ENCODE measurements around the gene RAB18.

- TF ChIP-seq CTCF (IDR thresholded peaks at IDR 0.05; ENCODE audit: low read depth, low read length, poor library complexity, severe bottlenecking) (no peak), EZH2phosphoT487 (IDR thresholded peaks at IDR 0.05; ENCODE audit: borderline replicate concordance, low read length) (no peak)
Measured at GRCh38 chr10:27584302-27584701, 80.2 kb downstream of the RAB18 start.
